ENCODE results near the gene GSTM2.
"Not testable (repeated sequence)": the region's sequence is repeated elsewhere in the genome, so short reads cannot be mapped to it uniquely, and the experiment has no call there.

GSTM2 gene

DNA sequence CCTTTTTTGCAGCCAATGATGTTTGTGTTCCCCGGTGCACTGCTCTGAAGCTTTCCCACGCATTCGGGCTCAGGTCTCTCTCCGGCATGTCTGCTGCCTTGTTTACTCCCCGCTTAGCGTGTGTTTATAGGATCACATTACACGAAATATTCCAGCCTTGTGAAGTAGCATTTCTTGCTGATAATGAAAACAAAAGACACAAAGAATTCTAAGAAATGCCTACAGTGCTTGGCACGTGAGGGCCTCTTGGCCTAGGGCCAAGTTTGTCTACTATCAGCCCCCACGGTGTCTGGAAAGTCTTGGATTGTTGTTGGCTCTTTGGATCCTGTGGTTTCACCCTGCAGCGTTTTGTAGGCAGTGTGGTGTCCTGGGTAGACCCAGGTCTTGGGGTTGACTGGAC lies 23.2 kb upstream of the GSTM2 start:
- no peak for DNase-seq (ENCODE audit: low read depth)

DNA sequence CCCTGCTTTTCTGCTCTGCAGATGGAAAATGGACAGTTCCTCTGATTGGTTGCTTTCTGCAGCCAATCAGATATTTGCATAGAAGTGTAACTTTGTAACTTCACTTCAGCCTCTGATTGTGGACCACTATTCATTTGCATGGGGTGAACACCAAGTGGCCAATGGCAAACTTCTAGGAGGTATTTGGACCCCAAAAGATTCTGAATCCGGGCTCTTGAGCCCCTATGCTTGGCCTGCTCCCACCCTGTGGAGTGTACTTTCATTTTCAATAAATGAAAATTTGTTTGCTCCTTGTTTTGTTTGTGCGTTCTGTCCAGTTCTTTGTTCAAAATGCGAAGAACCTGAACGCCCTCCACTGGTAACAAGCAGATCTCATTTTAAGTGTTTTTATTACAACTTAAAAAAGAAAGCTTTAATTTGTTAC lies 18.4 kb upstream of the GSTM2 start:
- no peak for DNase-seq (ENCODE audit: low read depth)

DNA sequence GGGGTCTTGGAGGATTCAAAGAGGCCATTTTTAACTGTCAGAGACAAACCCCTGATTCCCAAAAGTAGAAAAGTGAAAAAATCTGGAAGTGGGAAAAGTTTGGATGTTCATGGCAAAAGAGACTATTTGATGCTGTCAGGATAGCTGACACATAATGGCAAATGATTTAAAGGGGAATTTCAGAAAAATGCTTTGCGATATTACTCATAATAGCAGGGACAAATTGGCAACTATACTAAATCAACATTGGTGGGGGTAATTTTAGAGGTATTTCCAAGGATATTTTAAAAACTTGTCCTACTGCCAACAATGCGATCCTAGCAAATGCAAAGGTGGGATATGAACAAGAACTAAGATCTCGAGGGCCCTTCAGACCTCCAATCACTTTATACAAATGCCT lies 17.2 kb upstream of the GSTM2 start:
- DNase-seq (ENCODE audit: low read depth), result no peak

DNA sequence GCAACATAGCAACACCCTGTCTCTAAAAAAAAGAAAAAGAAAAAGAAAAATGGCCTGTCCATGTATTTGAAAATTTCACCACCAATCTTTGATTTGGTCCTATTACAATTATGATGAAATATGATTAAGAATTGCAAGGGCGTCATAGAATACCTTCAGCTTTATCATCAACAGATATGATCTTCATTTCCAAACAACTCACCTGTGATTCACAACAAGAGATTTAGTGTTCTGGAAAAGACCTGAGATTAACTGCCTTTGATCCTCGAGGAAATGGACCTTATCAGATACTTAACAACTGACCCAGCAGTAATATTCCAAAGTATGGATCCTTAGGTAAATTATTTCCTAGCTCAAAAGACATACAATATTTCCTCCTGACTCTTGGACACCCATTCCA lies 15.5 kb upstream of the GSTM2 start:
- no peak for DNase-seq (ENCODE audit: low read depth)

DNA sequence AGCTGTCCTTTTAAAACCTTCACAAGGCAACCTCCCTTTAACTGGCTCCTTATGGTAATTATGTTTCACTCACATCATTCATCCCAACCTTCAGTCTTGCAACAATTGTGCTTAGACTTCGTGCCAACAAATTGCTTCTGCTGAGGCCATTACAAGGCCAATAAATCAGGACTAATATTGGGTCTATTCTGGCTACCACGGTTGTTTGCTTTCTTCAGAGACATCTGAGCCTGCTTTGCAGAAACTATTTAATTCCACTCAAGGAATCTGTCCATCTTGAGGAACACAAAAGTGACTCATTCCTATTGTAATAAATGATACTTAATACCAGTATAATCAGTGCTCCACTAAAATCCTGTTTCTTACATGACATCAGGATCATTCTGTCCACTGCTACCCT lies 14.6 kb upstream of the GSTM2 start:
- DNase-seq (ENCODE audit: low read depth), result no peak

DNA sequence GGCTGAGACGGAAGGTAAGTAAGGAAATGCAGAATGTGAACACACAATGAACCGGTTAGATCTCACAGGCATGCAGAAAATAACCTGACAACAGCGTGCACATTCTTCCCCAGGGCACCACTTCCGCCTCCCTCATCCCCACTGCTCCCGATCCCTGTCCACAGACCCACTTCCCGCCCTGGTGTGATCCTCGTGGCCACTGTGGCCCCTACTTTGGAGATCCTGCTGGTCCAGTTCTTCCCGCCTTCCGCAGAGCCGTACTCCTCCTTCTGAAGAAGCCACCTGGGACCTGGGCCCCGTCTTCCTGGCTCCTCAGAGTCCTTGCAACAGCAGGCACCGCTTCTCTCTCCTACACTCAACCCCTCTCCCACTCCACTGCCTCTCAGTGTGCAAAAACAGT lies 13.3 kb upstream of the GSTM2 start:
- no peak for DNase-seq (ENCODE audit: low read depth)

DNA sequence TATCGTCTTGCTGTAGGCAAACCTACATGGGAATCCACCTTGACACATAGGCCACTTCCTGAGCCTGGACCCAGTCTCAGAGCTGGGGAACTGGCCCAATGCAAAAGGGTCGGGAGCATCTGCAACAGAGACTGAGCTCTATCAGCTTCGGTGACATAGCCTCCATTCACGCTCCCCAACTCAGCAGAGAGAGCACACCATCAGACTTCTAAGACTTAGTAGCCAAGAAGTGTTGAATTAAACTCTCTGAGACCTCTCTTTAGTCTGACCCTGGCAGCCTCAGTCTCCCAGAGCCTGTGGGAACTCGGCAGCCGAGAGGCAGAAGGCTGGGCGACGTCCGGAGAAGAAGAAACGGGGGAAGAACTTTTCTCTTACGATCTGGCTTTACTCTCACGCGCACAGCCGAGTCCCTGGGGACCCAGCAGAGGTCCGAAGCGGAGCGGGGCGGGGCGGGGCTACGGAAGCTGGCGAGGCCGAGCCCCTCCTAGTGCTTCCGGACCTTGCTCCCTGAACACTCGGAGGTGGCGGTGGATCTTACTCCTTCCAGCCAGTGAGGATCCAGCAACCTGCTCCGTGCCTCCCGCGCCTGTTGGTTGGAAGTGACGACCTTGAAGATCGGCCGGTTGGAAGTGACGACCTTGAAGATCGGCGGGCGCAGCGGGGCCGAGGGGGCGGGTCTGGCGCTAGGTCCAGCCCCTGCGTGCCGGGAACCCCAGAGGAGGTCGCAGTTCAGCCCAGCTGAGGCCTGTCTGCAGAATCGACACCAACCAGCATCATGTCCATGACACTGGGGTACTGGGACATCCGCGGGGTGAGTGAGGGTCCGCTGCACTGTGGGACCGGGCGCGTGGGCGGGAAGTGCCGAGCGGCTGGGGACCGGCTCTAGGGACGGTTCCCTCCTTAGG lies 12.0 kb upstream of the GSTM2 start, which contains the start of gene GSTM4:
Gene GSTM4, plus strand, starts transcription at position 485 of the 905 bp plus-strand sequence. Its CDS starts 291 bp downstream, at position 776.
- peak; percentile 53 for DNase-seq (ENCODE audit: low read depth)

DNA sequence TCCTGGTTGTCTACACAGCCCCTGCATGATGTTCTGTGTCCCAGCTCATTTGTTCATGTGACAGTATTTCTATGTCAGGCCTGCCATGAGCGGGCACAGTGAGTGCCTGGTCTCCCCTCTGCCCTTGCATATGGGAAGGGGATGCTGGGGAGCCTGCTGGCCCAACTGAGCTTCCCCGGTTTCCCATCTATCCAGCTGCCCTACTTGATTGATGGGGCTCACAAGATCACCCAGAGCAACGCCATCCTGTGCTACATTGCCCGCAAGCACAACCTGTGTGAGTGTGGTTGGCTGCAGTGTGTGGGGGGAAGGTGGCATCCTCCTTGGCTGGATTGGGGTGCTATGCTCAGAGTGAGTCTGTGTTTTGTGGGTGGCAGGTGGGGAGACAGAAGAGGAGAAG lies 10.5 kb upstream of the GSTM2 start:
- no peak for DNase-seq (ENCODE audit: low read depth)

DNA sequence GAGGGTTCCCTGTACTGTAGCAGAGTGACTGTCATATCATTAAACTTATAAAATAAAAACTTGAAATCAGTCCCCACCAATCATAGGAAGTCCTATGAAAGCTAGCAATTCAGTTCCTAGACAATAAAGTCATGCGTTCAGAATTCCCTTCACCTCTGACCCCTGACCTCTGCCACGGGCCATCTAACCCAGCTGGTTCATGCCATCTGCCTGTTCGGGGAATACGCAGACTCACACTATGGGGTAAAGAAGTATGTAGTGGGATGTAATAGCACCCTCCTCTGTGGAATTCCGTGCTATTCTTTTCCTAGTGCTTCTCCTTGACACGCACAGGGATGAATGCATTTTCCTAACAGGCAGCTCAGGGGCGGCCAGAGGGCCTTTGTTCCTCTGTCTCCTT lies 9.9 kb upstream of the GSTM2 start:
- DNase-seq (ENCODE audit: low read depth), result no peak

DNA sequence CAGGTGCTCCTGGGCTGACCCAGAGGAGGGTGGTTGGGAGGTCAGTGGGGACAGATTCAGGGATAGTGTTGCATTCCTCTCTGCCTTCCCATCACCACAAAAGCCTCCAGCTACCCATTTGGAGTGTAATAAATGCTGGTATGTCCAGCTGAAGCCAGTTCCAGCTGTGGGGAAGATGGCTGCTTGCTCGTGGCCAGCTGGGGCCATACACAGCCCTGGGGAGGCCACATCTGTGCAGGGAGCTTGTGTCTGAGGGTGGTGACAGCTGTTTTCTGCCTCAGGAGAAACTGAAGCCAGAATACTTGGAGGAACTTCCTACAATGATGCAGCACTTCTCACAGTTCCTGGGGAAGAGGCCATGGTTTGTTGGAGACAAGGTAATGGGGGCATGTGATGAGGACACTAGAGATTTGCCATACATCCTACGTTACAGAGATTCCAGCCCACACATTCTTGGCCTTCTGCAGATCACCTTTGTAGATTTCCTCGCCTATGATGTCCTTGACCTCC lies 9.3 kb upstream of the GSTM2 start:
- no peak for DNase-seq (ENCODE audit: low read depth)

DNA sequence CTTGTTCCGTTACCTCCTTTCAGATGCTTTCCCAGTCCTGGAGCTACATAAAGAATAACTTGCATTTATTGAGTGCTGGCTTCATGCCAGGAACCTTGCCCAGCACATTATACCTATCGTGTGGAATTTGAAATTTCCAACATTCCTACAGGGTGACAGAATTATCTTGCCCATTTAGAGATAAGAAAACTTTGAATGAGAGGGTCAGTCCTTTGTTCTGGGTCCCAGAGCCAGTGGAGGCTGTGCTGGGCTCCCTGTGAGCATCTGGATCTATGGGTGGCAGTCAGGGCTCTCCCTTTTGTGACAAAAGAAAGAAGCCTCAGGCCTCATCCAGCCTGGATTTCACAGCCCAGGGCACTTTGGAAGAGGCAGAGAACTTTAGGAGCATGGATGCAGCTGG lies 8.7 kb upstream of the GSTM2 start:
- DNase-seq (ENCODE audit: low read depth), result no peak

DNA sequence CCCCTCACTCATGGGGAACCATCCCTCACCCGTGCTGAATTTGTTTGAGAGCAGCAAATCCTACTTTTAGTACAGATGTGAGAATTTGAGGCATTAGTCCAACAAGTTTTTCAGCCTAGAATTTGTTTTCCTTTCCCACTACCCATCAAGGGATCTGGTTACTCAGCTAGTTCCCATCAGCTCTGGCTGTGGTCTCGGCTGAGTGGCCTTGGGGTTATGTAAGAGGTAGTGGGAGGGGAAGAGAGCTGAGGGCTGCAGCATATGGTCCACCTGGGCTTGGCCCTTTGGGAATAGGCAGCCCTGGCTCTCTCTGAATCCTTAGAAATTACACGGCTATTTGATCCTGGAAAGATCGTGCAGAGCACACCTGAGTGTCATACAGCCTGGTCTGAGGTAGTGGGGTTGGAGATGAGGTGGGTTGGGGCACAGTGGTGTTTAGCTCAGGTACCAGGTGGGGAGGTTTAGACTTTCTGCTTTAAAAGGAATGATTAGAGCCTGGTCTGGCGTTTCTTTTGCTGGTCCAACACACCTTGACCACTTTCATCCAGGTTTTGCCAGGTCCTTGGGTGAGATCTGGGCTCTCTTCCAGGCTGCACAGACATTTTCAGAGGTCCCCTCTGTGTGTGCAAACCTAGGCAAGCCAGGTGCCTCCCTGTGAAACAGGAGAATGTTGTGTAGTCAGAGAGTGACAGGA lies 7.7 kb upstream of the GSTM2 start:
- DNase-seq (ENCODE audit: low read depth), result no peak

DNA sequence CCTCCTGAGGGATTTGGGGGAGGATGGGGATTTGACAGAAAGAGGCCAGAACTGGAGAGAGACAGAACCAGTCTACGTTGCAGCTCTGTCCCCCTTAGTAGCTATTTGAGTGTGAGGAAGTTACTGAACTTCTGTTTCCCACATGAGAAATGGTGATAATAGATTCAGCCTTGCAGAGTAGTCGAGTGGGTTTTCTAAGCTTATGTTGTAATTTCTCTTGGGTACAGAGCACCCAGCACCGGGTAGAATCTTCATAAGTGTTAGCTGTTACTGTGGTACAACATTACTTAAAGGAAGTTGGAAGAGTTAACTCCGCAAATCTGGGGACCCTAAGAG lies 7.2 kb upstream of the GSTM2 start:
- DNase-seq (ENCODE audit: low read depth), result not testable (repeated sequence)

DNA sequence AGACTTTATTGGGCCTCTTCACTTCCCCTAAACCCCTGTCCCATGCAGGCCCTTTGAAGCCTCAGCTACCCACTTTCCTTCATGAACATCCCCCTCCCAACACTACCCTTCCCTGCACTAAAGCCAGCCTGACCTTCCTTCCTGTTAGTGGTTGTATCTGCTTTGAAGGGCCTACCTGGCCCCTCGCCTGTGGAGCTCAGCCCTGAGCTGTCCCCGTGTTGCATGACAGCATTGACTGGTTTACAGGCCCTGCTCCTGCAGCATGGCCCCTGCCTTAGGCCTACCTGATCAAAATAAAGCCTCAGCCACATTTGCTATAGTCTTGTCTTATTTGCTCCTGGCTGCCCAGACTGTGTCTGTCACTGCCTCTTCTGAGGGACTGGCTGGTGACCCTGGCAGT lies 6.5 kb upstream of the GSTM2 start:
- no peak for DNase-seq (ENCODE audit: low read depth)

DNA sequence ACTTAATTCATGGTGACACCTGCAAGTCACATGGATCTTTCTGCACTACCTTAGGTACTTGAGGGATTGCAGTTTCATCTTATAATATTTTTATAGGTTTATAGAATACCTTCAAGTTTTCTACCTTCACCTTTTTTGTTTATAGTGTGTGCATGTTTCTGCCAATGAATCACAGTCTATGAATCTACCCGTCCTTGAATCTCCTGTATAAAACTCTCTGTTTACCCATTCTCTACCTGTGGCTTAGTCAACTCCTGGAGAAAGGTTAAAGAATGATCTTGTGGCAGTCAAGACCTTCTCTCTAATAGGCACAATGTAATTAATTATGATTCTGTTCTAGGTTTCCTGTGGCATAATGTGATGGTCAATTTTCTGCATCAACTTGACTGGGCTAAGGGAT lies 3.2 kb upstream of the GSTM2 start:
- DNase-seq (ENCODE audit: low read depth), result no peak

DNA sequence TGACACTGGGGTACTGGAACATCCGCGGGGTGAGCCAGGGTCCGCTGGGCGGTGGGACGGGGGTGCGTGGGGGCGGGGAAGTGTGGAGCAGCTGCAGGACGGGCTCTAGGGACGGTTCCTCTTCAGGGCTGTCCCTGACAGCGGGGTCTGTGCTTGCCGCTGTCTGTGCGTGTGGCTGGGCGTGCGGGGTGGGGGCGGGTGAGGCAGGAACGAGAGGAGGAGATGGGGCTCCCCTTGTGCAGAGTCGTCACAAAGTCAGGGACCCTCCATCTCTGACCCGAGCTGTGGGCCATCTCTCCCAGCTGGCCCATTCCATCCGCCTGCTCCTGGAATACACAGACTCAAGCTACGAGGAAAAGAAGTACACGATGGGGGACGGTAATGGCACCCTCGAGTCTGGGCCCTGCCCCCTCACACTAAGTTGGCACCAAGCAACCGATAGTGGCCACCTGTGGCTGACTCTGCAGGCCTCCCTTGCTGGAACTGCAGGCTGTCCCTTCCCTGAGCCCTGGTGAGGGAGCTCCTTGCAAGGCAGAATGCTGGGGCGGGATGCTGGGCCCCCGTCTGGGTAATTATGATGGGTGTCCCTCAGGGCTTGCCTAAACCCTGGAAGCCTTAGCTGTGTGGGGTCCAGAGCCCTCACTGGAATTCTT lies 392 bp downstream of the GSTM2 start:
- no peak for DNase-seq (ENCODE audit: low read depth)

DNA sequence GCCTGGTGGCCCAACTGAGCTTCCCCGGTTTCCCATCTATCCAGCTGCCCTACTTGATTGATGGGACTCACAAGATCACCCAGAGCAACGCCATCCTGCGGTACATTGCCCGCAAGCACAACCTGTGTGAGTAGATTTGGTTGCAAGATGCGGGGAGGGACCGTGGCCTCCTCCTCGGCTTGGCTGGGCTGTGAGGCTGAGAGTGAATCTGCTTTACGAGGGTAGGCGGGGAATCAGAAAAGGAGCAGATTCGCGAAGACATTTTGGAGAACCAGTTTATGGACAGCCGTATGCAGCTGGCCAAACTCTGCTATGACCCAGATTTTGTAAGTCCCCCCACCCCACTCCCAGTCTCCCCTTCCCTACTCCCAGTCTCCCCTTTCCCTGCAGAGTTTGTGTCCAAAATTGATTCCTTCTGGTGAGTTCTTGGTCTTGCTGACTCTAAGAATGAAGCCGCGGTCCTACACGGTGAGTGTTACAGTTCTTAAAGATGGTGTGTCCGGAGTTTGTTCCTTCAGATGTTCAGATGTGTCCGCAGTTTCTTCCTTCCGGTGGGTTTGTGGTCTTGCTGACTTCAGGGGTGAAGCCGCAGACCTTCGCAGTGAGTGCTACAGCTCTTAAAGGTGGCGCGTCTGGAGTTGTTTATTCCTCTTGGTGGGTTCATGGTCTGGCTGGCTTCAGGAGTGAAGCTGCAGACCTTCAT lies 1.5 kb downstream of the GSTM2 start:
- DNase-seq (ENCODE audit: low read depth), result no peak

DNA sequence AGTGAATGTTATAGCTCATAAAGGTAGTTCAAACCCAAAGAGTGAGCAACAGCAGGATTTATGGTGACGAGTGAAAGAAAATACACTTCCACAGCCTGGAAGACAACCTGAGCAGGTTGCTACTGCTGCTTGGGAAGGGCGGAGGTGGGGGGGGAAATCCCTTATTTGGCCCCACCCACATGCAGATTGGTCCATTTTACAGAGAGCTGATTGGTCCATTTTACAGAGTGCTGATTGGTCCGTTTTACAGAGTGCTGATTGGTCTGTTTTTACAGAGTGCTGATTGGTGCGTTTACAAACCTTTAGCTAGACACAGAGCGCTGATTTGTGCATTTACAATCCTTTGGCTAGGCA lies 2.1 kb downstream of the GSTM2 start:
- not testable (repeated sequence) for DNase-seq (ENCODE audit: low read depth)

DNA sequence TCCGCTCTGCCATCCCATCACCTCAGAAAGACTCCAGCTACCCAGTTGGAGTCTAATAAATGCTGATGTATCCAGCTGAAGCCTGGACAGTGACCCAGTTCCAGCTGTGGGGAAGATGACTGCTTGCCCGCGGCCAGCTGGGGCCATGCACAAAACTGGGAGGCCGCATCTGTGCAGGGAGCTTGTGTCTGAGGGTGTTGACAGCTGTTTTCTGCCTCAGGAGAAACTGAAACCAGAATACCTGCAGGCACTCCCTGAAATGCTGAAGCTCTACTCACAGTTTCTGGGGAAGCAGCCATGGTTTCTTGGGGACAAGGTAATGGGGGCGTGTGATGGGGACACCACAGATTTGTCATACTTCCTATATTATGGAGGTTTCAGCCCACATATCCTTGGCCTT lies 3.2 kb downstream of the GSTM2 start:
- DNase-seq (ENCODE audit: low read depth), result no peak

DNA sequence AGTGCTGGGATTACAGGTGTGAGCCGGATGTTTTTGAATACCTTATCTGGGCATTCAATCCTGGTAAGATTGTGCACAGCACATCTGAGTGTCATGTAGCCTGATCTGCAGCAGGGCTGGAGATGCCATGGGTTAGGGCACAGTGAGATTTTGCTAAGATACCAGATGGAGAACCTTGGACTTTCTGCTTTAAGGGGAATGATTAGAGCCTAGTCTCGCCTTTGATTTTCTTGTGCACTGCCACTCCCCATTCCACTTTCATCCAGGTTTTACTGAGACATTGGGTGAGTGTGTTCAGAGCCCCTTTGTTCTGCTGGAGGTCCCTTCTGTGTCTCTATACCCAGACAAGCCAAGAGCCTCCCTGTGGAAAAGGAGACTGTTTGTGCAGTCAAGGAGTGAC lies 6.0 kb downstream of the GSTM2 start:
- DNase-seq (ENCODE audit: low read depth), result not testable (repeated sequence)

DNA sequence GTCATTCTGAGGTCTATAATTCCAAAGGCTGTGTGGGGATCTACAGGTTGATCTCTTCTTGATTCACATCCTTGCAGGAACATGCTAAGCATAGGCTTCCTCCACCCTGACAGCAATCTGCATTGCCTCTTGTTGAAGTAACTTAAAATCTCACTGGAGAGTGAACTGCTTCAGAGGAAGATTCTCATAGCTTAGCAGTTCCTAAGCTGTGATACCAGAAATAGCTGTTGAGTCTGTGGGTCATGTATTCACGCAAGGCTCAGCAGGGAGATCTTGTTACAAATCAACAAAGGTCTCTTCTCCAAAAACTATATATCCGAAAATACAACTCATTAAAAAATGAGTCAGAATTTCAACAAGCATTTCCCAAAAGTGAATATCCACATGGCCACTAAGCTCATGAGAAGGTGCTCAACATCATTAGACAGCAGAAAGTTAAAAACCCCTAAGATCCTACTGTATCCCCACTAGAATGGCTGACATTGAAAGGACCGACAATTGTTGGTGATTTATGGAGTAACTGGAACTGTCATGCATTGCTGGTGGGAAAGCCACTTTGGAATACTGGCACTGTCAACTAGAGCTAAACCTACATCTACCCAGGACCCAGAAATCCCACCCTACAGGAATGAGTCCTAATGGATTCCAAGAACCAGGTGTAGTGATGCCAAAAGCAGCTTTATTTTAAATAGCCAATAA lies 9.0 kb downstream of the GSTM2 start:
- not testable (repeated sequence) for DNase-seq (ENCODE audit: low read depth)

DNA sequence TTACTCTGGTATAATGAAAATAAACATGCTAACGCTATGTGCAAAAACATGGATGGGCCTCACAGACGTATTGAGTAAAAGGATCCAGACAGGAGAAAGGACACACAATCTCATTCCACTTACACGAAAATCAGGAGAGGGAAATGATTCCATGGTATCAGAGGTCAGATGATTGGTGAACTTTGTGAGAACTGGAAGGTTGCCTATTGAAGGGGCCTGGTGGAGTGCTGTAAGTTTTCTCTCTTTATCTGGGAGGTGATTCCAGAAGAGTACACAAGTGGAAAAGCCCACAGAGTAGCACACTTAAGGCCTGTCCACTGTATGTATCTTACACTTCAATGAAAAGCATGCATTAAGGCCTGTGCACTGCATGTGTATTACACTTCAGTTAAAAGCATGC lies 9.6 kb downstream of the GSTM2 start:
- DNase-seq (ENCODE audit: low read depth), result no peak

All from stimulated activated CD8-positive, alpha-beta memory T cell treated with anti-CD3 and anti-CD28 coated beads, Interleukin-12 subunit alpha, Interleukin-12 subunit beta, amount 100 ng/mL, for 4 hours (primary cell).